ENCODE data around the gene LHCGR.
"Not testable (repeated sequence)": the region's sequence is repeated elsewhere in the genome, so short reads cannot be mapped to it uniquely, and the experiment has no call there.

LHCGR gene

DNA sequence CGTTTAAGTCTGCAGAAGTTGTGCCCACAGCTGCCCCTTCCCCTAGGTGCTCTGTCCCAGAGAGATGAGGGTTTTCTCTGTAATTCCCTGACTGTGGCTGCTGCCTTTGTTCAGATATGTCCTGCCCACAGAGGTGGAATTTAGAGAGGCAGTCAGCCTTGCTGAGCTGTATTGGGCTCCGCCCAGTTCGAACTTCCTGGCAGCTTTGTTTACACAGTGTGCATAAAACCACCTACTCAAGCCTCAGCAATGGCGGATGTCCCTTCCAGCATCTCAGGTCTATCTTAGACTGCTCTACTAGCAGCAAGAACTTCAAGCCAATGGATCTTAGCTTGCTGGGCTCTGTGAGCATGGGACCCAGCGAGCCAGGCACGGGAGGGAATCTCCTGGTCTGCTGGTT lies 48.1 kb downstream of the LHCGR start:
- H3K23ac ChIP-seq (ENCODE audit: low read depth, low read length, poor library complexity) = no peak overlapping the region
- peak overlapping the region; percentile 11 for H2AFZ ChIP-seq (ENCODE audit: low read length)
- no peak overlapping the region for H2BK5ac ChIP-seq (ENCODE audit: low read length)
- H2BK15ac ChIP-seq (ENCODE audit: low read length) = no peak overlapping the region
- H3K9ac ChIP-seq (ENCODE audit: low read depth, low read length, poor library complexity) = no peak overlapping the region
- H3K4me3 ChIP-seq (ENCODE audit: low read length in 2 of 2) = no peak overlapping the region
- H3K27me3 ChIP-seq (ENCODE audit: control insufficient read depth in 3 of 3, insufficient read depth in 3 of 3, low read depth in 1 of 3, low read length in 3 of 3) = no peaks in the 10 kb centered on the region
- H3K4me1 ChIP-seq (ENCODE audit: control insufficient read depth in 2 of 2, insufficient read depth in 1 of 2, low read depth in 1 of 2, low read length in 2 of 2) = peaks cover 1 to 5% of the 10 kb centered on the region in 2 donors
- H3K27ac ChIP-seq (replicated peaks; ENCODE audit: low read length) = no peak overlapping the region
- H3K18ac ChIP-seq (ENCODE audit: low read length) = peak overlapping the region; percentile 13
- no peak overlapping the region for H3K4ac ChIP-seq (ENCODE audit: low read length)
- H3K9me3 ChIP-seq (replicated peaks in 1 of 2; ENCODE audit: control insufficient read depth in 2 of 2, insufficient read depth in 1 of 2, low read depth in 1 of 2, low read length in 2 of 2) = peaks cover 3 to 8% of the 10 kb centered on the region in 2 donors
- no peak overlapping the region for H3K4me2 ChIP-seq (ENCODE audit: insufficient read depth, low read length, poor library complexity, severe bottlenecking)
- H3K14ac ChIP-seq (ENCODE audit: low read length) = no peak overlapping the region
- no peak overlapping the region for H4K8ac ChIP-seq (ENCODE audit: low read depth, low read length)
- H4K91ac ChIP-seq (ENCODE audit: low read depth, low read length, poor library complexity) = no peak overlapping the region
- H3K79me1 ChIP-seq (ENCODE audit: low read depth, low read length) = no peaks in the 10 kb centered on the region
- H2AK5ac ChIP-seq (ENCODE audit: low read depth, low read length) = no peak overlapping the region
- WGBS, 2 donors (ENCODE audit: extremely low coverage in 2 of 2, insufficient read length in 2 of 2, insufficient replicate concordance in 1 of 2) = no CpG with 5 or more reads among the region's 6 CpGs
- no peaks in the 10 kb centered on the region for H3K36me3 ChIP-seq (replicated peaks in 1 of 2; ENCODE audit: control insufficient read depth in 2 of 2, insufficient read depth in 2 of 2, low read length in 2 of 2)
- DNase-seq (ENCODE audit: low spot score) = no peak
- H2BK12ac ChIP-seq (ENCODE audit: low read length) = no peak overlapping the region
- H2BK120ac ChIP-seq (ENCODE audit: low read depth, low read length) = no peak overlapping the region

DNA sequence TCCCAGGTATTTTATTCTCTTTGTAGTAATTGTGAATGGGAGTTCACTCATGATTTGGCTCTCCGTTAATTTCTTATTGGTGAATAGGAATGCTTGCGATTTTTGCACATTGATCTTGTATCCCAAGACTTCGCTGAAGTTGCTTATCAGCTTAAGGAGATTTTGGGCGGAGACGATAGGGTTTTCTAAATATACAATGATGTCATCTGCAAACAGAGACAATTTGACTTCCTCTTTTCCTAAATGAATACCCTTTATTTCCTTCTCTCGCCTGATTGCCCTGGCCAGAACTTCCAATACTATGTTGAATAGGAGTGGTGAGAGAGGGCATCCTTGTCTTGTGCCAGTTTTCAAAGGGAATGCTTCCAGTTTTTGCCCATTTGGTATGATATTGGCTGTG lies 51.9 kb downstream of the LHCGR start:
- not testable (repeated sequence) for H3K4me3 ChIP-seq (ENCODE audit: low read length in 2 of 2); H3K36me3 ChIP-seq (replicated peaks in 1 of 2; ENCODE audit: control insufficient read depth in 2 of 2, insufficient read depth in 2 of 2, low read length in 2 of 2); H2AFZ ChIP-seq (ENCODE audit: low read length); H4K8ac ChIP-seq (ENCODE audit: low read depth, low read length); H3K9ac ChIP-seq (ENCODE audit: low read depth, low read length, poor library complexity); DNase-seq (ENCODE audit: low spot score); H4K91ac ChIP-seq (ENCODE audit: low read depth, low read length, poor library complexity); H3K4me2 ChIP-seq (ENCODE audit: insufficient read depth, low read length, poor library complexity, severe bottlenecking); H3K9me3 ChIP-seq (replicated peaks in 1 of 2; ENCODE audit: control insufficient read depth in 2 of 2, insufficient read depth in 1 of 2, low read depth in 1 of 2, low read length in 2 of 2); H3K27me3 ChIP-seq (ENCODE audit: control insufficient read depth in 3 of 3, insufficient read depth in 3 of 3, low read depth in 1 of 3, low read length in 3 of 3); H3K79me1 ChIP-seq (ENCODE audit: low read depth, low read length); H2BK5ac ChIP-seq (ENCODE audit: low read length); H3K27ac ChIP-seq (replicated peaks; ENCODE audit: low read length); H2BK15ac ChIP-seq (ENCODE audit: low read length); H3K18ac ChIP-seq (ENCODE audit: low read length); H2BK120ac ChIP-seq (ENCODE audit: low read depth, low read length); H3K23ac ChIP-seq (ENCODE audit: low read depth, low read length, poor library complexity); H3K14ac ChIP-seq (ENCODE audit: low read length); H3K4ac ChIP-seq (ENCODE audit: low read length); H2BK12ac ChIP-seq (ENCODE audit: low read length); H3K4me1 ChIP-seq (ENCODE audit: control insufficient read depth in 2 of 2, insufficient read depth in 1 of 2, low read depth in 1 of 2, low read length in 2 of 2); H2AK5ac ChIP-seq (ENCODE audit: low read depth, low read length)
- WGBS, 2 donors (ENCODE audit: extremely low coverage in 2 of 2, insufficient read length in 2 of 2, insufficient replicate concordance in 1 of 2) = no CpG with 5 or more reads among the region's 6 CpGs

DNA sequence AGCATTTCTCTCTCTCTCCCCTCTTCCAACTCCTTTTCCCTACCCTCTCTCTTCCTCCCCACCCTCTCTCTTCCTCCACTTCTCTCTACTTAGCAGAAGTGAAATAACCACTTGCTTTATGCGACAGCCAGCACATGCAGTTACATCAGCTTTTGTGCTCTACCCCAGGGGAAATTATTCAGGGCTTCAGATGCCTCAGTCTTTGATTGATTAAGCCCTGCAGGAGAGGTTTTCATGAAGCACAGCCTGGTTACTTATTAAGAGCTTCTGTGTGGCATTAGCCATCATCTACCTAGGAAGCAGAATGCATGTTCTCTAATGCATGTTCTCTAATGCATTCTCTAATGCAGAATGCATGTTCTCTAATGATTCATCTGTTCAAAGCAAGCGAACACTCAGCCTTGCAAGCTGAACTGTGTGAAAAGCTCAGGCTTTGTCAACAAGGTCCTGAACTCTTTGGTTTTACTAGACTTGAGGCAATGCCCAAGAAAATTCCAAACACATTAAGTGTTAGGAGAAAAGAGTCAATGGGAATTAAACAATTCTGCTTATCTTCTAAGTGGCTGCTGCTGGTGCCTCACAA lies 56.1 kb downstream of the LHCGR start:
- no peak overlapping the region for H3K4me2 ChIP-seq (ENCODE audit: insufficient read depth, low read length, poor library complexity, severe bottlenecking)

DNA sequence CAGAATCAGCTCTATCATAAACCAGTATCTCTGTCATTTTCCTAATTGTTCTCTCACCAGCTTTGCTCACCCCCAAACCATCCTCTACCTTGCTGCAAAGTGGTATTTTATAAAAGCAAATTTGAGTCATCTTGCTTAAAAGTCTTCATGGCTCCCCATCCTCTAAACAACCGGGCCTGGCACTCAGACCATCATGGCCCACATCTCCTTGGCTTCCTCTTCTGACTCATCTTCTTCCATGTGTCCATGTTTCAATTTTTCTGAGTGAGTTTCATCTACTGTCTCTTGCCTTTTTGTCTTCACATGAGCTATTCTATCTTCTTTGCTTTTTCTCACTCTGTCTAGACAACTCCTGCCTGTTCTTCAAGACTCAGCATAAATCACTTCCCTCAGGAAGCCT lies 58.6 kb downstream of the LHCGR start:
- Histone ChIP-seq H3K4me3 (ENCODE audit: low read length in 2 of 2) (no peak overlapping the region), H3K27ac (replicated peaks; ENCODE audit: low read length) (no peak overlapping the region), H3K9me3 (replicated peaks in 1 of 2; ENCODE audit: control insufficient read depth in 2 of 2, insufficient read depth in 1 of 2, low read depth in 1 of 2, low read length in 2 of 2) (no peaks in the 10 kb centered on the region), H3K14ac (ENCODE audit: low read length) (no peak overlapping the region), H4K91ac (ENCODE audit: low read depth, low read length, poor library complexity) (no peak overlapping the region), H2BK120ac (ENCODE audit: low read depth, low read length) (no peak overlapping the region), H4K8ac (ENCODE audit: low read depth, low read length) (no peak overlapping the region), H3K23ac (ENCODE audit: low read depth, low read length, poor library complexity) (no peak overlapping the region), H2BK5ac (ENCODE audit: low read length) (no peak overlapping the region), H2AFZ (ENCODE audit: low read length) (no peak overlapping the region), H2BK15ac (ENCODE audit: low read length) (no peak overlapping the region), H3K79me1 (ENCODE audit: low read depth, low read length) (no peaks in the 10 kb centered on the region), H3K4me1 (ENCODE audit: control insufficient read depth in 2 of 2, insufficient read depth in 1 of 2, low read depth in 1 of 2, low read length in 2 of 2) (peaks cover 7 to 13% of the 10 kb centered on the region in 2 donors), H3K9ac (ENCODE audit: low read depth, low read length, poor library complexity) (no peak overlapping the region), H3K36me3 (replicated peaks in 1 of 2; ENCODE audit: control insufficient read depth in 2 of 2, insufficient read depth in 2 of 2, low read length in 2 of 2) (no peaks in the 10 kb centered on the region), H3K4ac (ENCODE audit: low read length) (no peak overlapping the region), H3K18ac (ENCODE audit: low read length) (no peak overlapping the region), H2AK5ac (ENCODE audit: low read depth, low read length) (no peak overlapping the region), H3K27me3 (ENCODE audit: control insufficient read depth in 3 of 3, insufficient read depth in 3 of 3, low read depth in 1 of 3, low read length in 3 of 3) (no peaks in the 10 kb centered on the region), H3K4me2 (ENCODE audit: insufficient read depth, low read length, poor library complexity, severe bottlenecking) (no peak overlapping the region), H2BK12ac (ENCODE audit: low read length) (no peak overlapping the region)
- DNase-seq (ENCODE audit: low spot score) = no peak
- WGBS, 2 donors (ENCODE audit: extremely low coverage in 2 of 2, insufficient read length in 2 of 2, insufficient replicate concordance in 1 of 2) = no CpG with 5 or more reads among the region's 1 CpG

More for the DNA sequence above, 56.1 kb downstream of the LHCGR start:
- Histone ChIP-seq H3K9ac (ENCODE audit: low read depth, low read length, poor library complexity) (no peak overlapping the region), H3K14ac (ENCODE audit: low read length) (no peak overlapping the region), H4K91ac (ENCODE audit: low read depth, low read length, poor library complexity) (no peak overlapping the region), H3K4me3 (ENCODE audit: low read length in 2 of 2) (no peak overlapping the region), H3K79me1 (ENCODE audit: low read depth, low read length) (no peaks in the 10 kb centered on the region), H2BK120ac (ENCODE audit: low read depth, low read length) (no peak overlapping the region), H3K4me1 (ENCODE audit: control insufficient read depth in 2 of 2, insufficient read depth in 1 of 2, low read depth in 1 of 2, low read length in 2 of 2) (peaks cover 1 to 9% of the 10 kb centered on the region in 2 donors), H3K27me3 (ENCODE audit: control insufficient read depth in 3 of 3, insufficient read depth in 3 of 3, low read depth in 1 of 3, low read length in 3 of 3) (no peaks in the 10 kb centered on the region), H3K36me3 (replicated peaks in 1 of 2; ENCODE audit: control insufficient read depth in 2 of 2, insufficient read depth in 2 of 2, low read length in 2 of 2) (no peaks in the 10 kb centered on the region), H2AFZ (ENCODE audit: low read length) (no peak overlapping the region), H2BK12ac (ENCODE audit: low read length) (no peak overlapping the region), H3K27ac (replicated peaks; ENCODE audit: low read length) (no peak overlapping the region), H4K8ac (ENCODE audit: low read depth, low read length) (no peak overlapping the region), H3K18ac (ENCODE audit: low read length) (no peak overlapping the region), H2BK15ac (ENCODE audit: low read length) (no peak overlapping the region), H3K23ac (ENCODE audit: low read depth, low read length, poor library complexity) (no peak overlapping the region), H2AK5ac (ENCODE audit: low read depth, low read length) (no peak overlapping the region), H3K9me3 (replicated peaks in 1 of 2; ENCODE audit: control insufficient read depth in 2 of 2, insufficient read depth in 1 of 2, low read depth in 1 of 2, low read length in 2 of 2) (no peaks in the 10 kb centered on the region), H2BK5ac (ENCODE audit: low read length) (no peak overlapping the region), H3K4ac (ENCODE audit: low read length) (no peak overlapping the region)
- DNase-seq (ENCODE audit: low spot score) = no peak
- WGBS, 2 donors (ENCODE audit: extremely low coverage in 2 of 2, insufficient read length in 2 of 2, insufficient replicate concordance in 1 of 2) = no CpG with 5 or more reads among the region's 2 CpGs
